DND-41 (cell line): Measurements from ENCODE around the gene SH3GL3.

Experiments used
- ATAC-seq: fragments of 200-7000 bp; cut with Tn5 transposase; 3 replicates; pipeline ENCODE4 v1.9.1; 2021; ENCODE audit warnings: low read depth; ENCODE audit not compliant: insufficient read depth
- DNase-seq: peaks from one replicate; pipeline ENCODE4 v3.0.0-alpha.2; 2020
- H2AFZ ChIP-seq: 2 replicates; pipeline ENCODE4 v1.6.0; 2012; ENCODE audit warnings: low read depth, low read length
- H3K27ac ChIP-seq: 2 replicates; pipeline ENCODE4 v1.5.1; 2012; ENCODE audit warnings: low read length, inconsistent platforms
- H3K27me3 ChIP-seq: fragments of 200-600 bp; sonication (generic); 2 replicates; pipeline ENCODE4 v1.6.0; 2012; ENCODE audit warnings: low read length, mild to moderate bottlenecking, inconsistent platforms; ENCODE audit not compliant: insufficient read depth, poor library complexity
- H3K36me3 ChIP-seq: 2 replicates; pipeline ENCODE4 v1.5.1; 2012; ENCODE audit warnings: low read length, inconsistent platforms; ENCODE audit not compliant: insufficient read depth
- H3K4me1 ChIP-seq: 2 replicates; pipeline ENCODE4 v1.5.1; 2012; ENCODE audit warnings: mild to moderate bottlenecking, low read length; ENCODE audit not compliant: insufficient read depth
- H3K4me2 ChIP-seq: 2 replicates; pipeline ENCODE4 v1.6.0; 2012; ENCODE audit warnings: mild to moderate bottlenecking, moderate library complexity, low read length, inconsistent platforms; ENCODE audit not compliant: insufficient read depth
- H3K4me3 ChIP-seq, 2 experiments: fragments of 200-600 bp in 1 of 2; shearing (Covaris generic) in 1 of 2; 2 replicates each; pipeline ENCODE4 v1.5.1; 2012 to 2016; ENCODE audit warnings: inconsistent platforms in 2 of 2, low read length in 2 of 2, mild to moderate bottlenecking in 2 of 2, low read depth in 1 of 2, moderate library complexity in 1 of 2
- H3K79me2 ChIP-seq: 2 replicates; pipeline ENCODE4 v1.6.0; 2012; ENCODE audit warnings: low read length, inconsistent platforms; ENCODE audit not compliant: insufficient read depth
- H3K9ac ChIP-seq: 2 replicates; pipeline ENCODE4 v1.6.0; 2012; ENCODE audit warnings: low read depth, mild to moderate bottlenecking, inconsistent platforms, low read length, moderate library complexity
- H3K9me3 ChIP-seq: 2 replicates; pipeline ENCODE4 v1.5.1; 2012; ENCODE audit warnings: low read length, moderate library complexity, mild to moderate bottlenecking, inconsistent platforms; ENCODE audit not compliant: insufficient read depth, severe bottlenecking
- H4K20me1 ChIP-seq: 2 replicates; pipeline ENCODE4 v1.6.0; 2012; ENCODE audit warnings: low read length; ENCODE audit not compliant: insufficient read depth
- EZH2 ChIP-seq: IDR thresholded peaks from 3 replicates; pipeline ENCODE4 v1.6.1; 2012; ENCODE audit warnings: borderline replicate concordance, low read depth, mild to moderate bottlenecking, moderate library complexity, low read length, inconsistent platforms; ENCODE audit not compliant: severe bottlenecking
- TF ChIP-seq, protein P1 (sequence below): IDR thresholded peaks from 2 replicates; pipeline ENCODE4 v1.5.1; 2012; ENCODE audit warnings: borderline replicate concordance, low read length, moderate library complexity, mild to moderate bottlenecking; ENCODE audit not compliant: poor library complexity, severe bottlenecking; ENCODE audit errors: extremely low read depth

SH3GL3 gene

DNA sequence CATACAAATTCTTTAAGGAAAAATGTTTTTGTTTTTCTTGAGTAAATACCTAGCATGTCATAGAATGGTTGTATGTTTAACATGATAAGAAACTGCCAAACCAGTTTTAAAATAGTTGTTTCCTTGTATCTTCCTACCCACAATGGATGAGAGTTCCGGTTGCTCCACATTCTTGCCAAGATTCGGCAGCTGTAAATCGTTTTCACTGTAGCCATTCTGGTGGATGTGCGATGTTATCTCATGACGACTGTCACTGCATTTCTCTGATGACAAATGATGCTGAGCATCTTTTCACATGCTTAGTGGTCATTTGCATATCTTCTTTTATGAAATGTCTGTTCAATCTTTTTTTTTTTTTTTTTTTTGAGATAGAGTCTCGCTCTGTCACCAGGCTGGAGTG, 36.6 kb upstream of the SH3GL3 start:
- no peaks in the 10 kb centered on the region for H4K20me1 ChIP-seq
- H3K4me1 ChIP-seq = no peaks in the 10 kb centered on the region
- no peaks in the 10 kb centered on the region for H3K79me2 ChIP-seq
- no peak overlapping the region for H3K4me2 ChIP-seq
- no peak overlapping the region for H2AFZ ChIP-seq
- no peaks in the 10 kb centered on the region for H3K36me3 ChIP-seq
- H3K9me3 ChIP-seq = no peaks in the 10 kb centered on the region
- no peak for ATAC-seq
- TF ChIP-seq, protein P1, sequence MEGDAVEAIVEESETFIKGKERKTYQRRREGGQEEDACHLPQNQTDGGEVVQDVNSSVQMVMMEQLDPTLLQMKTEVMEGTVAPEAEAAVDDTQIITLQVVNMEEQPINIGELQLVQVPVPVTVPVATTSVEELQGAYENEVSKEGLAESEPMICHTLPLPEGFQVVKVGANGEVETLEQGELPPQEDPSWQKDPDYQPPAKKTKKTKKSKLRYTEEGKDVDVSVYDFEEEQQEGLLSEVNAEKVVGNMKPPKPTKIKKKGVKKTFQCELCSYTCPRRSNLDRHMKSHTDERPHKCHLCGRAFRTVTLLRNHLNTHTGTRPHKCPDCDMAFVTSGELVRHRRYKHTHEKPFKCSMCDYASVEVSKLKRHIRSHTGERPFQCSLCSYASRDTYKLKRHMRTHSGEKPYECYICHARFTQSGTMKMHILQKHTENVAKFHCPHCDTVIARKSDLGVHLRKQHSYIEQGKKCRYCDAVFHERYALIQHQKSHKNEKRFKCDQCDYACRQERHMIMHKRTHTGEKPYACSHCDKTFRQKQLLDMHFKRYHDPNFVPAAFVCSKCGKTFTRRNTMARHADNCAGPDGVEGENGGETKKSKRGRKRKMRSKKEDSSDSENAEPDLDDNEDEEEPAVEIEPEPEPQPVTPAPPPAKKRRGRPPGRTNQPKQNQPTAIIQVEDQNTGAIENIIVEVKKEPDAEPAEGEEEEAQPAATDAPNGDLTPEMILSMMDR = no peak
- TF ChIP-seq EZH2 = no peak
- H3K4me3 ChIP-seq = no peak overlapping the region
- DNase-seq = no peak
- no peak overlapping the region for H3K9ac ChIP-seq
- no peaks in the 10 kb centered on the region for H3K27me3 ChIP-seq
- no peak overlapping the region for H3K27ac ChIP-seq

- no peaks in the 10 kb centered on the region for H3K27me3 ChIP-seq
- no peaks in the 10 kb centered on the region for H4K20me1 ChIP-seq
- H3K9ac ChIP-seq = no peak overlapping the region
- no peak for TF ChIP-seq EZH2
- no peak overlapping the region for H2AFZ ChIP-seq
- no peak overlapping the region for H3K4me2 ChIP-seq
- ATAC-seq (no peak), DNase-seq (no peak)
- no peak overlapping the region for H3K4me3 ChIP-seq
- H3K9me3 ChIP-seq = no peaks in the 10 kb centered on the region
- H3K36me3 ChIP-seq = no peaks in the 10 kb centered on the region
- no peaks in the 10 kb centered on the region for H3K79me2 ChIP-seq
- H3K4me1 ChIP-seq = no peaks in the 10 kb centered on the region
- H3K27ac ChIP-seq = no peak overlapping the region
Measured at GRCh38 chr15:83413054-83413719, 34.0 kb upstream of the SH3GL3 start.

DNA sequence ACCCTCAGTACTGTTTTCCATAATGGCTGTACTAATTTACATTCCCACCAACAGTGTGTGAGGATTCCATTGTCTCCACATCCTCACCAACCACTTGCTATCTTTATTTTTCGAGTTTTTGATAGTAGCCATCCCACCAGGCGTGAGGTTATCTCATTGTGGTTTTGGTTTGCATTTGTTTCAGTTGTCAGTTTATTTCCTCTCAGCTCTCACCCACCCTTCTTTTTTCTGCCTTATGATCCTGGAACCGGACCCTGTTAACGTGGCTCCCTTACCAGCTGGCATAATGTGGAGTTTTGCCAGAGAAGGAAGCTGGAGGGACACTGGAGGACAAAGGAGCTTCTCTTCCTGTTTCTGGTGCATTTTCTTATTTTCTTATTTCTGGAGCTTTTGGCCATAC, 25.1 kb upstream of the SH3GL3 start:
- Histone ChIP-seq H3K9me3 (no peaks in the 10 kb centered on the region), H4K20me1 (no peaks in the 10 kb centered on the region), H3K9ac (no peak overlapping the region), H3K4me1 (no peaks in the 10 kb centered on the region), H3K4me3 (no peak overlapping the region), H3K36me3 (no peaks in the 10 kb centered on the region), H3K27me3 (no peaks in the 10 kb centered on the region), H3K4me2 (no peak overlapping the region), H2AFZ (no peak overlapping the region), H3K27ac (no peak overlapping the region), H3K79me2 (no peaks in the 10 kb centered on the region)
- TF ChIP-seq, protein P1 = no peak
- DNase-seq = no peak
- no peak for ATAC-seq

GRCh38 chr15:83422541-83422940, 24.6 kb upstream of the SH3GL3 start:
- Histone ChIP-seq H3K27me3 (no peaks in the 10 kb centered on the region), H3K79me2 (no peaks in the 10 kb centered on the region), H3K9me3 (no peaks in the 10 kb centered on the region), H3K9ac (no peak overlapping the region), H3K4me3 (no peak overlapping the region), H3K27ac (no peak overlapping the region), H4K20me1 (no peaks in the 10 kb centered on the region), H2AFZ (no peak overlapping the region), H3K4me2 (no peak overlapping the region), H3K36me3 (no peaks in the 10 kb centered on the region), H3K4me1 (no peaks in the 10 kb centered on the region)
- ATAC-seq (no peak), DNase-seq (no peak)
- TF ChIP-seq, protein P1 = no peak
- TF ChIP-seq EZH2 = no peak
